MM.1S (cell line): ENCODE results near the gene EVPL.

ENCODE experiments used
- EZH2phosphoT487 ChIP-seq: fragments of 300-600 bp; sonication (generic); IDR thresholded peaks from 2 replicates; pipeline ENCODE4 v1.6.1; 2018; ENCODE audit warnings: antibody characterized with exemption, low read length
- TF ChIP-seq, protein P1 (sequence below): fragments of 300-600 bp; sonication (generic); IDR thresholded peaks from 2 replicates; pipeline ENCODE4 v1.5.1; 2016; ENCODE audit warnings: antibody characterized with exemption, low read length, mixed read lengths

DNA sequence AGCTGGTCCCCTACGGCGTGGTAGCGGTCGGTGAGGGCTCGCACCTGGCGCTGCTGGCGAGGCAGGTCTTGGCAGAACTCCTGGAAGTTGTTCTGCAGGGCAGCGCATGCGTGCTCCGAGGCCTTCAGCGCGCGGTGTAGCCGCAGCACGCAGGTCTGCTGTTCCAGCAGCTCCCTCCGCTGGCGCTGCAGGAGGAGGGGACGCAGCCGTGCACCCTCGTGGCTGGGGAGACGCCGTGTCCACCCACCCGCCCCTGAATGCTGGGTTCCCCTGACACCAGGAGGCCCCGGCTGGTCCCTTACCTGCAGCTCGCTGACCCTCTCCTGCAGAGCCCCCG is 12.2 kb downstream of the EVPL start:
- TF ChIP-seq, protein P1, sequence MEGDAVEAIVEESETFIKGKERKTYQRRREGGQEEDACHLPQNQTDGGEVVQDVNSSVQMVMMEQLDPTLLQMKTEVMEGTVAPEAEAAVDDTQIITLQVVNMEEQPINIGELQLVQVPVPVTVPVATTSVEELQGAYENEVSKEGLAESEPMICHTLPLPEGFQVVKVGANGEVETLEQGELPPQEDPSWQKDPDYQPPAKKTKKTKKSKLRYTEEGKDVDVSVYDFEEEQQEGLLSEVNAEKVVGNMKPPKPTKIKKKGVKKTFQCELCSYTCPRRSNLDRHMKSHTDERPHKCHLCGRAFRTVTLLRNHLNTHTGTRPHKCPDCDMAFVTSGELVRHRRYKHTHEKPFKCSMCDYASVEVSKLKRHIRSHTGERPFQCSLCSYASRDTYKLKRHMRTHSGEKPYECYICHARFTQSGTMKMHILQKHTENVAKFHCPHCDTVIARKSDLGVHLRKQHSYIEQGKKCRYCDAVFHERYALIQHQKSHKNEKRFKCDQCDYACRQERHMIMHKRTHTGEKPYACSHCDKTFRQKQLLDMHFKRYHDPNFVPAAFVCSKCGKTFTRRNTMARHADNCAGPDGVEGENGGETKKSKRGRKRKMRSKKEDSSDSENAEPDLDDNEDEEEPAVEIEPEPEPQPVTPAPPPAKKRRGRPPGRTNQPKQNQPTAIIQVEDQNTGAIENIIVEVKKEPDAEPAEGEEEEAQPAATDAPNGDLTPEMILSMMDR: no peak
- TF ChIP-seq EZH2phosphoT487: no peak
